Small intestine (tissue), 7 donors: ENCODE results near the gene ARHGDIA. TPM values are rescaled to one million over a fixed set of nuclear protein-coding genes. Genes with fewer than 3 reads are reported as not detected.

Experiments
- DNase-seq, 2 donors: peaks; one replicate each; pipeline versions ENCODE4 v3.0.0 to v3.0.0-alpha.2; 2013
- FAIRE-seq: peaks from 2 replicates; lab custom pipeline; 2012; peaks lifted over from hg19 to GRCh38; lab: Jason Lieb, UNC
- H3K27ac ChIP-seq, 3 donors: one replicate each; pipeline ENCODE4 v1.5.1; 2013; ENCODE audit warnings: low read length in 2 of 3, mild to moderate bottlenecking in 2 of 3, control low read depth in 1 of 3, inconsistent platforms in 1 of 3, low read depth in 1 of 3, moderate library complexity in 1 of 3
- H3K27me3 ChIP-seq, 3 donors: one replicate each; pipeline ENCODE4 v1.6.1; 2013; ENCODE audit warnings: low read length in 3 of 3, inconsistent platforms in 1 of 3; ENCODE audit not compliant: control insufficient read depth in 3 of 3, insufficient read depth in 3 of 3
- H3K36me3 ChIP-seq, 3 donors: one replicate each; pipeline ENCODE4 v1.6.1; 2013; ENCODE audit warnings: low read length in 3 of 3, inconsistent platforms in 1 of 3, low read depth in 1 of 3, mild to moderate bottlenecking in 1 of 3, moderate library complexity in 1 of 3; ENCODE audit not compliant: control insufficient read depth in 3 of 3, insufficient read depth in 2 of 3
- H3K4me1 ChIP-seq, 3 donors: one replicate each; pipeline ENCODE4 v1.6.1; 2013; ENCODE audit warnings: low read length in 2 of 3, inconsistent platforms in 1 of 3, low read depth in 1 of 3, mild to moderate bottlenecking in 1 of 3, moderate library complexity in 1 of 3; ENCODE audit not compliant: control insufficient read depth in 3 of 3, insufficient read depth in 2 of 3
- H3K4me3 ChIP-seq, 3 donors: one replicate each; pipeline ENCODE4 v1.5.1; 2013; ENCODE audit warnings: low read length in 3 of 3, control low read depth in 1 of 3, inconsistent platforms in 1 of 3, low read depth in 1 of 3, mild to moderate bottlenecking in 1 of 3, moderate library complexity in 1 of 3
- H3K9me3 ChIP-seq, 2 donors: one replicate each; pipeline ENCODE4 v1.6.1; 2013; ENCODE audit warnings: low read depth in 1 of 2, low read length in 1 of 2; ENCODE audit not compliant: control insufficient read depth in 2 of 2, insufficient read depth in 1 of 2
- WGBS, 3 donors: extraction: QIAGEN DNeasy Blood & Tissue Kit; methylation state at CpG; one replicate each; pipeline ENCODE4 v1.1.7; 2013; 5-methylcytosine and 5-hydroxymethylcytosine counted together
- polyA plus RNA-seq, 4 donors: library from polyadenylated mRNA; stranded (reverse) in 3 of 4; unstranded in 1 of 4; fragments of 200-250 nt in 3 of 4; fragments of 120-200 nt in 1 of 4; gene quantifications; one replicate each; pipeline versions ENCODE4 v1.2.1 to v1.2.3, GENCODE V29; 2013
- donor health status: healthy with polysubstance abuse.
- donor health status: control.
- donor health status: control.
- donor health status: Bipolar disorder and iron deficiency.
- donor health status: healthy.

The ARHGDIA gene
- polyA plus RNA-seq, 4 donors = 190 to 411 (median 341) TPM

DNA sequence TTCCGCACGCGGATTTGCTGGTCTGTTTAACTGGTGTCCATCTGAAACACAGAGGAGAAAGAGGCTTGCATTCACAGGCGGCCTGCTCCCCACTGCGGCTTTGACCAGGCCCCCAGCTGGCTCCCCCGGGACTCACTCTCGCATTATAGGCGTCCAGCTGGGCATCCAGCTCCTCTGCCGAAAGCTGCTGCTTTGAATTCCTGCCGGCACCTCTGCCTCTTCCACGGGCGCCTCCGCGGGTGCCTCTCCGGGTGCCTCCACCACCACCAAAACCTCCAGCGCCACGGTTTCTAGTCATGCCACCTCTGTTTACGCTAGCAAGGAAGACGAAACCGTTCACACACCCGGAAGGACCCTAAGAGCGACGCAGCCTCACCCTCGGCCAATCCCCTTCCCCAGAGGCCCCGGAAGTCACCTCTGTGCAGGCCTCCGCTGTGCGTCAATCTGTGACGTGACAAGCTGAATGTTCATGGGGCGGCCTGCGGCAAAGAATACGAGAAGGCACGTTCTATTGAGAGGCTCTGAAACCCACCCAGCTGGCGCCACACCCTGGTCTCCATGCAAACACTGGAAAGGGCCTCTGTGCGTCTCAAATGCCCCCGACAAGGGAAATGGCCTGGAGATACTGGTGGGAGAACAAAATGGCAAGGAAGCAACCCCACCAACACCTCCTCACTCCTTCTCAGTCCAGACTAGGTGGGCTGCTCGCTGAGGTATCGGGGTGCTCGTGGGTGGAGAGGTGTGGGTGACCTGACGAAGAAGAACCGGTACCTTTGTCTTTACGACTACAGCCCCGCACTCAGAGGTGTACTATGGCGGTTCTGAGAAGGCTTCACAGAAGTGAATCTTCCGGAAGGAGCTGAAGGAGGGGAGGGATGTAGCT, 17.2 kb upstream of the ARHGDIA start:
- no peak overlapping the region for H3K4me3 ChIP-seq
- H3K9me3 ChIP-seq = no peaks in the 10 kb centered on the region
- H3K27me3 ChIP-seq = no peaks in the 10 kb centered on the region
- peaks cover 3 to 12% (median 4%) of the 10 kb centered on the region in 3 donors for H3K4me1 ChIP-seq
- DNase-seq (no peak), FAIRE-seq (no peak)
- H3K36me3 ChIP-seq = peaks cover 15 to 71% (median 18%) of the 10 kb centered on the region in 3 donors
- no peak overlapping the region for H3K27ac ChIP-seq
- 95 to 96% (median 95%) methylated on average over 44 of the region's 44 CpGs for WGBS, 3 donors

DNA sequence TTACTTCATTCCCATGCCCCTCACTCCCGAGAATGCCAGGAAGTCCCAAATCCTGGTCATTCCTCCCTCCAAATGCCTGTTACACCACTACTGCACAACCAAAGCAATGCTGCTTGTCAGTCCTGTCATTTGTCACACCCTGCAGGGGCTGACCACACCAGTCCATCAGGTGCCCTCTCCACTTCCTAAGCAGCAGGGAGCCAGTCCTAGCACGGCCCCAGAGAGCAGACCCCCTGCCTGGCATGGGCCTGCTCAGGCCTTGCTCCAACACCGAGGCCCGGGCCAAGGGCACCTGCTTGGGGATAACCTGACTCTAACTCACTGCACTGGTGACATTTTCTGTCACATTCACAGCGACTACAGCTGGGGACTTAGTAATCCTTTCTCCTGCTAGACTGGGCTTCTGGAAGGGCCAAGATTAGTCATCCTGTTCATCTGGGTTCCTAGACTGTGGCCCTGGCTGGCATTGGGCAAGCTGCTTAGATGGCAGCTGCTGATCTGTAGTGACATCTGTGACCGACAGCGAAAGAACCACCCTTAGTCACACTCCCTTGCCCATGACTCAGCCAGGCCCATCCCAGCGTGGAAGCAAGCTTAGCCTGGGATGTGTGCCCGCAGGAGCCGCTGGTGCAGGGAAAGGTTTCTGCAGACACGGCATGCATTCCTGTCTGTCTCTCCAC, 14.9 kb upstream of the ARHGDIA start:
- FAIRE-seq (no peak), DNase-seq (no peak)
- Histone ChIP-seq H3K9me3 (no peaks in the 10 kb centered on the region), H3K4me3 (no peak overlapping the region), H3K4me1 (peaks cover 3 to 12% (median 4%) of the 10 kb centered on the region in 3 donors), H3K27ac (peak overlapping the region in 1 of 3 donors; percentile 30), H3K36me3 (peaks cover 15 to 86% (median 18%) of the 10 kb centered on the region in 3 donors), H3K27me3 (no peaks in the 10 kb centered on the region)
- WGBS, 3 donors = 88 to 95% (median 90%) methylated on average over 11 of the region's 11 CpGs

DNA sequence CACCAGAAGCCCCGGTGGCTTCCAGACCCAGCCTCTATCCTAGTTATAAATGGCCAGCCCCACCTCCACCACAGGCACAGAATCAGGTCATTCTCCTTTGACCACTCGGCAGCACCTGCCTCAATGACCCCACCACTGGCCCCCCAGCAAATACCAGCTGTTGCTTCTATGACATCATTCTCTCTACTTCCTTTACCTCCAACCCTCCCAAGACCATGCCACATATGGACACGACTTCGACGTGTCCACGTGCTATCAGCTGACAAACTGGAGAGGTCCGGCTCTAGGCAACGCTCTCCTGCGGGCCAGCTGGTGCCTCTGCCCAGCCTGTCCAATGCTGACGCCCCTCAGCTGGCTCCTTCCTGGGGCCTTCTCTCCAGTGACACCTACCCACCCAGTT, 14.3 kb upstream of the ARHGDIA start:
- peak overlapping the region in 1 of 3 donors; percentile 30 for H3K27ac ChIP-seq
- no peak overlapping the region for H3K4me3 ChIP-seq
- H3K27me3 ChIP-seq = no peaks in the 10 kb centered on the region
- DNase-seq = no peak
- H3K36me3 ChIP-seq = peaks cover 15 to 87% (median 18%) of the 10 kb centered on the region in 3 donors
- FAIRE-seq = no peak
- no peaks in the 10 kb centered on the region for H3K9me3 ChIP-seq
- peaks cover 3 to 10% (median 3%) of the 10 kb centered on the region in 3 donors for H3K4me1 ChIP-seq
- 84 to 88% (median 86%) methylated on average over 9 to 10 of the region's 10 CpGs for WGBS, 3 donors

- H3K27me3 ChIP-seq = no peaks in the 10 kb centered on the region
- H3K4me1 ChIP-seq = peaks cover 0 to 5% (median 0%) of the 10 kb centered on the region in 3 donors
- peaks cover 15 to 87% (median 18%) of the 10 kb centered on the region in 3 donors for H3K36me3 ChIP-seq
- H3K4me3 ChIP-seq = no peak overlapping the region
- no peak for DNase-seq
- WGBS, 3 donors = 95 to 97% (median 95%) methylated on average over 5 of the region's 5 CpGs
- H3K9me3 ChIP-seq = no peaks in the 10 kb centered on the region
- FAIRE-seq = no peak
- H3K27ac ChIP-seq = no peak overlapping the region
These were observed 13.8 kb upstream of the ARHGDIA start for GRCh38 chr17:81884968-81885367.

GRCh38 chr17:81884520-81884919, 13.4 kb upstream of the ARHGDIA start:
- WGBS, 3 donors = 76 to 89% (median 85%) methylated on average over 11 of the region's 11 CpGs
- no peak overlapping the region for H3K27ac ChIP-seq
- H3K4me3 ChIP-seq = no peak overlapping the region
- peaks cover 0 to under 1% (median 0%) of the 10 kb centered on the region in 3 donors for H3K4me1 ChIP-seq
- peaks cover 13 to 87% (median 18%) of the 10 kb centered on the region in 3 donors for H3K36me3 ChIP-seq
- DNase-seq (no peak), FAIRE-seq (no peak)
- no peaks in the 10 kb centered on the region for H3K9me3 ChIP-seq
- H3K27me3 ChIP-seq = no peaks in the 10 kb centered on the region

DNA sequence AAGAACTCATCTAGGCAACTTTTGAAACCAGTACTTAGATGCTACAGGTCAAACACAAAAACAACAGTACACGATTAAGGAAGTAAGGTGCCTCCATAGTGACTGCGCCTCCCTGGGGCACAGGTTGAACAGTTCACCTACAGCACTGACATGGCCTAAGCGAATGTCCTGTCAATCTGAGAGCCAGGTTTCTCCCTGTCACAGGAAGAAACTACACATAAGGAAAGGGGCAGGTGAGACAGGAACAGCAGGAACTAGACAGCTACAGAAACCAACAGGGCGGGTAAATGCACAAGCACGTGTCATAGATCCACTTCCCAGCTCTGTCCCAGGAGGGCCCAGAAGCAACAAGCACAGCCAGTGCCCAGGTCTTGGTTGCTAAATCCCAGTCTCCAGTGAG, 8.0 kb upstream of the ARHGDIA start:
- WGBS, 3 donors = 87 to 96% (median 91%) methylated on average over 5 of the region's 5 CpGs
- FAIRE-seq = no peak

GRCh38 chr17:81878294-81878693, 7.2 kb upstream of the ARHGDIA start:
- Histone ChIP-seq H3K4me3 (no peak overlapping the region), H3K36me3 (peaks cover 0 to 41% (median 2%) of the 10 kb centered on the region in 3 donors)
- no peak for FAIRE-seq

More for the DNA sequence above, 8.0 kb upstream of the ARHGDIA start:
- Histone ChIP-seq H3K36me3 (peaks cover 0 to 47% (median 2%) of the 10 kb centered on the region in 3 donors), H3K4me1 (no peaks in the 10 kb centered on the region), H3K27ac (no peak overlapping the region), H3K27me3 (no peaks in the 10 kb centered on the region), H3K4me3 (no peak overlapping the region), H3K9me3 (no peaks in the 10 kb centered on the region)
- no peak for DNase-seq

DNA sequence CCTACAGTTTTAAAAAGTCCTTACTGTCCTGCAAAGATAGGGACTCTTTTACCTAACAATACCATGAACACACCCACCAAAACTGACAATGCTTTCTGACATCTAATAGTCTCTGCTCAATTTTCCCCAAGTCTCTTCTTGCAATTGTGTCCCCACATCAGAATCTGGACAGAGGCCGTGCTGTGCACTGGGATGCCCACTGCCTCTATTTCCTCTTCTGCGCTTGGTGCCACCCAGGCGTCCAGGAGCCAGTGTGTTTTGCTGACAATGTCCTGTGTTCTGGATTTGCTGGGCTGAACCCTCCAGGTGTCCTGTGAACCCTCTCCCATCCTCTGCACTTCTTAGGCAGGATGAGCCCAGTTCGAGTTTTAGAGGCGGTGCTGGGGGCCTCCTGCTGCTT, 6.4 kb upstream of the ARHGDIA start:
- no peaks in the 10 kb centered on the region for H3K9me3 ChIP-seq
- no peak for DNase-seq
- H3K27me3 ChIP-seq = no peaks in the 10 kb centered on the region
- H3K36me3 ChIP-seq = peaks cover 0 to 43% (median 2%) of the 10 kb centered on the region in 3 donors
- no peak for FAIRE-seq
- no peaks in the 10 kb centered on the region for H3K4me1 ChIP-seq
- no peak overlapping the region for H3K27ac ChIP-seq
- no peak overlapping the region for H3K4me3 ChIP-seq
- 97 to 98% (median 98%) methylated on average over 5 of the region's 5 CpGs for WGBS, 3 donors

More at GRCh38 chr17:81878294-81878693, 7.2 kb upstream of the ARHGDIA start:
- Histone ChIP-seq H3K27ac (no peak overlapping the region), H3K4me1 (no peaks in the 10 kb centered on the region), H3K9me3 (no peaks in the 10 kb centered on the region), H3K27me3 (no peaks in the 10 kb centered on the region)
- DNase-seq = no peak
- 90 to 97% (median 91%) methylated on average over 3 of the region's 3 CpGs for WGBS, 3 donors
